Daoy (cell line): ENCODE data around the gene VAT1L. TPM values are rescaled to one million over a fixed set of nuclear protein-coding genes. Genes with fewer than 3 reads are reported as not detected.

Source experiments
- DNase-seq: peaks from one replicate; pipeline ENCODE4 v3.0.0-alpha.2; 2015; ENCODE audit warnings: low read depth
- total RNA-seq: library from RNA; depleted of rRNA; stranded (reverse); fragments of >200 nt; shearing (Covaris generic); gene quantifications from 2 replicates; pipeline ENCODE4 v1.2.3, GENCODE V29; 2014

Gene VAT1L
- total RNA-seq, 1 experiment from 2014 or later, result 1.7 TPM

- no peak for DNase-seq
These were observed 160.5 kb downstream of the VAT1L start for GRCh38 chr16:77948835-77949234.

- DNase-seq, result no peak
These were observed 161.1 kb downstream of the VAT1L start for GRCh38 chr16:77949445-77949844.

DNA sequence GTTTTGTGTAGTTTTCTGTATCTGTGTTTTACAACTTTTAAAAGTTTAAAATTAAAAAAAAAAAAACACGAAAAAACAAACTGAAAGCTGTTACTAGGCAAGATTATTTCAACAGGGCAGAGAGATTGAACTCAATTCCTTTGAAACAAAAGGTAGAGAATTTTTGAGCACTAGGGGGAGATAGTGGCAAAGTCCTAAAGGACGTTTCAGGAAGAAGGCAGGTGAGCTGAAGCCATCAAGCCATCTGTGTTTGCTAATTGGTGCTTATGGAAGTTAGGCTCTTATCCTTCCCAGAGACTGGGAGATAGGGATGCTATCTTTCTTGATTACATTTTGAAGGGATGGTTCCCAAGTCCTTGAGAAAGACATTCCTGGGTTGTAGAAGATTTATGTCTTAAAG, 163.4 kb downstream of the VAT1L start:
- DNase-seq, result peak; percentile 23

- DNase-seq, result no peak
These were observed 166.8 kb downstream of the VAT1L start for GRCh38 chr16:77955127-77955526.

DNA sequence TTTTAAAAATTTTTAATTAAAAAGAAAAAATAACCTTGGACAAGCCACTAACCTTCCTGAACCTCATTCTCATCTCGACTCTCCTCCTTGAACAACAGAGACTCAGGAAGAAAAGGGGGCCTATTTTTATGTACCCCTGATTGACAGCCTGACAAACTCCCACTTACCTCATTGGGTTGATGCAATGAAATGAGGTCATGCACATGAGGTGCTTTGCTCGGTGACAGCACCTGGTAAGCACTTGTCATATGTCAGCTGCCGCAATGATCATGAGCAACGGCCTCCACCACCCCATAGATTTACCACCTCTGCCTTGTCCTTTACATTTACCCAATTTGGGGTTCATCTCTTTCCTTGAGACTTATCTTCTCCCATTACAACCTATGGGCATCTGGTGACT, 167.9 kb downstream of the VAT1L start:
- no peak for DNase-seq

DNA sequence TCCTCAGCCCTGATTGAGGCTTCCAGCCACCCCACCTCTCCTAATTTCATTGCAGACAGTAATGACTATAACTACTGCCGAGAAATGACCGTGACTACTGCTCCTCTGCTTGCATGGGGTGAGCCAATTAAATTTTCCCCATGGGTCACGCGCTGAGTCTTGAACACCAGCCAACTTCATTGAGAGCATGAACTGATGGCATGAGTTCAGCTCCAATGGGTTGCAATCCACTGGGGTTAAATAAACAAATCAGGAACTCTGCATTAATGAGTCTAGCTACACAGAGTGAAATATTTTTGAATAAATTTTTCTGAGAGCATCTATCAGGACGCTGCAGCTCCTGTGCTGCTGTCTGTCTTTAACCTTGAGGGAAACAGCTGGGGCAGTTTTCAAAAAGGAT, 172.4 kb downstream of the VAT1L start:
- DNase-seq, result no peak

DNA sequence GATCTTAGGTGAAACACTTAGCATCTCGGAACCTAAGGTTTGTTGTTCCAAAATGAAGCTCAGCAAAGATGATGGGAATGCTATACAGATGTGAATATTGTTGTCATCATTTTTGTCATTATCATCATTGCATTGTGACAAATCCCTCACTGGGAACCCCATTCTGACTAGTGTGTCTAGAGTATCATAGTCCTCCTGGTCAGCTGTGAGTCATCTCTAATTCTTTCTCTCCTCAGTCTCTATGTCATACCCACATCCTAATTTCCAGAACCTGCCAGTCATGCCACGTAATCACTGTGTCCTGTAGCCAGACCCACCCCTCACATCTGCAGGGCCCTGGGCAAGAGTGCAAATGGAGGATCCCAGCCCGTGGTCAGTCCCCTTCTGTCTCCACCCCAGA, 173.4 kb downstream of the VAT1L start:
- DNase-seq, result peak; percentile 61

- DNase-seq, result no peak
These were observed 174.3 kb downstream of the VAT1L start for GRCh38 chr16:77962689-77963088.

GRCh38 chr16:77963185-77964044, 175.1 kb downstream of the VAT1L start:
- DNase-seq, result peak; percentile 12

- no peak for DNase-seq
These were observed 177.0 kb downstream of the VAT1L start for GRCh38 chr16:77965346-77965745.

- DNase-seq, result no peak
These were observed 178.9 kb downstream of the VAT1L start for GRCh38 chr16:77967054-77967904.

DNA sequence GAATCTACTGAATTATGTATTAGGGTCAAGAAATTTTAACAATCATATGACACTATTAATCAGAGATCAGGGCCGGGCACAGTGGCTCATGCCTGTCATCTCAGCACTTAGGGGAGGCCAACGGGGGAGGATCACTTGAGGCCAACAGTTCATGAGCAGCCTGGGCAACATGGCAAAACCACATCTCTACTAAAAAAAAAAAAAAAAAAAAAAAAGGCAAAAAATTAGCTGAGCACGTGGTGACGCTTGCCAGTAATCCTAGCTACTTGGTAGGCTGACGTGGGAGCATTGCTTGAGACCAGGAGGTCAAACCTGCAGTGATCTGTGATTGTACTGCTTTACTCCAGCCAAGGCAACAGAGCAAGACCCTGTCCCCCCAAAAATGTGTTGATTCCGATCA, 181.5 kb downstream of the VAT1L start:
- no peak for DNase-seq

GRCh38 chr16:77970371-77970770, 182.0 kb downstream of the VAT1L start:
- DNase-seq, result no peak

GRCh38 chr16:77971306-77972061, 183.1 kb downstream of the VAT1L start:
- DNase-seq, result peak; percentile 73

GRCh38 chr16:77972062-77972392, 183.7 kb downstream of the VAT1L start:
- no peak for DNase-seq

DNA sequence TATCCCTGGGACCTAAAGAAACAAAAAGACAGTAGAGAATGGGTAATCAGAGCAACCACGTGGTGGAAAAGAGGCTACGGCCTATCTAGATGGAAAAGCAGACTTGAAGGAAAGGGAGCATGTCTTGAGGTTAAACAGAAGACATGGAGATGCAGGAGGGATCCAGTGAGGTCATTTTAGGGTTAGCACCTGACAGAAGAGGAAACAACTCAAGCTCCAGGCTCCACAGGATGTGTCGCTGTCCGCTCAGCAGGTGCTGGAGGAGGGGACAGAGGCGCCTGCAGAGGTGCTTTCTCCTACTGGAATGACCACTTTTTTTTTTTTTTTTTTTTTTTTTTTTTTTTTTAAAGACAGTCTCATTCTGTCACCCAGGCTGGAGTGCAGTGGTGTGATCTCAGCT, 186.5 kb downstream of the VAT1L start:
- peak; percentile 20 for DNase-seq

DNA sequence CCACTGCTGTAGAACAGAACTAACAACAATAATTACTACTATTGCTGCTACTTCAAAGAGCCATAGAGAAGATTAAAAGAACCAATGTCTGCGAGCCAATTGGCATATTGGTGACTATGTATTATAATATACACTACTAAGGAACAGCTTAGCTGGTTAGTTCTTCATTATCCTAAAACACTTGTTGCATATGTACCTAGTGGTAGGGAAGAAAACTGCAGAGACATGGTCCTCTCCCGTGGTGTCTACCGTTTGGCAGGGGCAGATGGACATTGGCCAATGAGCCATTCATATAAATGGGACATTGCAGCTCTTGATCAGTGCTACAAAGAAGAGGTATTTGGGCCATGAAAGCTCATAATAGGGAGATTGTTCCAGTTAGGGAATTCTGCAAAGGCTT, 187.6 kb downstream of the VAT1L start:
- DNase-seq, result no peak

GRCh38 chr16:77977339-77977738, 189.0 kb downstream of the VAT1L start:
- DNase-seq, result no peak

DNA sequence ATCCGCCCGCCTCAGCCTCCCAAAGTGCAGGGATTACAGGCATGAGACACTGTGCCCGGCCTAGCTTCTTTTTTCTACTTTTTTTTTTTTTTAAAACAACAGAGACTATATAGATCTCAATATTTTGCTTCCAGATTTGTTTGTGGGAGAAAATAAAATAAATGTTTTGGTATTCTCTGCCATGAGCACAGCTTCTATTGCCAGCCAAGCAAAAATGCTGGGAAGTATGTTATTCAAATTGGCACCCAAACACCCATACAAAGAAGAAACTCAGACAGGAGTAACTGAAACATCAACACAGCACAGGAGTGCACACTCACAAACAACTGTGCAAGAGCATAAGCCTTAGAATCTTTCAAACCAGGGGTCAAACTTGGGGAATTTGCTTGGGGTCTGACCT, 196.7 kb downstream of the VAT1L start:
- no peak for DNase-seq

- no peak for DNase-seq
These were observed 197.8 kb downstream of the VAT1L start for GRCh38 chr16:77986011-77986740.

DNA sequence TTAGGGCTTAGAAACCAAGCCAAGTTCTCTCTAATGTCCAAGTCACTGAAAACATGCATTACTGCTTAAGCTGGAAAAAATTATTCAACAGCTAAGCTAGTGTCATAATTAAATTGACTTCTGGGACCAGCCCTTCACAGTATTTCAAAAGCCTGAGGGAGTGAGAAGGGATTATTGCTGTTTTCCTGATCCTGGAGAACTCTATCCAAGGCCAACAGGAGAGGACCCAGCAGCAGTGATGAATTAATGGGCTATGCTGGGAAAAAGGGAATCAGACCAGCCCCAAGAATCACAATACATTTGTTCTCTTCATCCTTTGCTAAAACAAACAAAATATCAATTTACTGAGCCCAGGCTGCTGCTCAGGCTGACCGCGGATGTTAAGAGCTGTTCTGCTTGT, 199.4 kb downstream of the VAT1L start:
- no peak for DNase-seq

DNA sequence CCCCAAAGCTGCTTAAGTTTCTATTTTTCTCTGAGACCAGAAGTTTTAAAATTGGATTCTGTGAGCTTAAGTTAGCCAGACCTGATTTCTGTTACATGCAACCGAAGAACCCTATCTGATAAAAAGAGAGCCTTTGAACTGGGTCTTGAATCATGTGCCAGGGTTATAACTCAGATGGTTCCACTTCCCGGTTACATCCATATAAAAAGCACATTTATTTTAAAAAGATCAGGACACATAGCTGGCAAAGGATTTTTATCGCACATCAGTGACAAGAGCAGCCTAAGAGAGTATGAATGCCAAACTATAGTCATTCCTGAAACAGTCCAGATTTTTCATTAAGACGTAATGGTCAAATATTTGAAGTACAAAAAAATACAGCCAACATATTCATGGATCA, 201.5 kb downstream of the VAT1L start:
- DNase-seq, result no peak
